ENCODE data around the gene TIMM17B.

DNA sequence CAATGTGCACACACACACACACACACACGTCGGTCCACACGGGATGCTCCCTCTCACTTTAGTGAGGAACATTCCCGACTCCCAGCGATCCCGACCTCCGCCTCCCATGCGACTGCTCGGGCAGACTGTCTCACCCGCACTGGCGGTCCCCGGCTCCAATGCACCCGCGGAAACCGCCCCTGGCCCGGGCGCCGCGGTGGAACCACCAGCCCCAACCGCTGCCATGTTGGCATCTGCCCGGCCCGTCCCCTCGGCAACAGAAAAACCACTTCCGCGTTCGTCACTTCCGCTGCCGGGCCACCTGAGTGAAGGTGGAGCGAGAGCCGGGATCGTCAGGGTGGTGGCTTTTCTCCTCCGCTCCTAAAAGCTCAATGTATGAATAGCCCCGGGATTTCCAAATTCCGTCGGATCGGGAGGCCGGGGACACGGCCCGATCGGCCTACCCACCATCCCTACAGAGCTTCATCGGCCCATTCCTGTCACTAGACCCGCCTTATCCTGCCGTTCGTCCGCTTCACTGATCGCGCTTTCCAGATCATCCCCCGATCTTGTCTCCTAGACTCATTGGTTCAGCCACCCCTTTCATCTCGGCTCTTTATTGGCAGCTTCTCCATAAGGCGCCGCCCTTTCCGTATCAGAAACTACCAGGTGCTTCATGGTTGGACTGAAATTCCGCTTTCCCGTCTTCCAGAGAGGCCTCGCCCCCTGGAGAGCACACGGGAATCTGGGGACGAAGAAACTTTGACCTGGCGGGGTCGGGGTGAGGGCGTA, 14.0 kb upstream of the TIMM17B start, which contains the start of gene SLC35A2:
- TF ChIP-seq, protein P1, sequence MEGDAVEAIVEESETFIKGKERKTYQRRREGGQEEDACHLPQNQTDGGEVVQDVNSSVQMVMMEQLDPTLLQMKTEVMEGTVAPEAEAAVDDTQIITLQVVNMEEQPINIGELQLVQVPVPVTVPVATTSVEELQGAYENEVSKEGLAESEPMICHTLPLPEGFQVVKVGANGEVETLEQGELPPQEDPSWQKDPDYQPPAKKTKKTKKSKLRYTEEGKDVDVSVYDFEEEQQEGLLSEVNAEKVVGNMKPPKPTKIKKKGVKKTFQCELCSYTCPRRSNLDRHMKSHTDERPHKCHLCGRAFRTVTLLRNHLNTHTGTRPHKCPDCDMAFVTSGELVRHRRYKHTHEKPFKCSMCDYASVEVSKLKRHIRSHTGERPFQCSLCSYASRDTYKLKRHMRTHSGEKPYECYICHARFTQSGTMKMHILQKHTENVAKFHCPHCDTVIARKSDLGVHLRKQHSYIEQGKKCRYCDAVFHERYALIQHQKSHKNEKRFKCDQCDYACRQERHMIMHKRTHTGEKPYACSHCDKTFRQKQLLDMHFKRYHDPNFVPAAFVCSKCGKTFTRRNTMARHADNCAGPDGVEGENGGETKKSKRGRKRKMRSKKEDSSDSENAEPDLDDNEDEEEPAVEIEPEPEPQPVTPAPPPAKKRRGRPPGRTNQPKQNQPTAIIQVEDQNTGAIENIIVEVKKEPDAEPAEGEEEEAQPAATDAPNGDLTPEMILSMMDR (IDR thresholded peaks at IDR 0.05; ENCODE audit: poor library complexity), result no peak
- TF ChIP-seq EZH2 (IDR thresholded peaks at IDR 0.05; ENCODE audit: borderline replicate concordance), result no peak
